HepG2 (cell line): Measurements from ENCODE around the gene SFRP2. TPM values are rescaled to one million over a fixed set of nuclear protein-coding genes. Genes with fewer than 3 reads are reported as not detected.
A peak's percentile ranks its signal among the peaks of the same experiment; 100 is the strongest.

ENCODE experiments used
- ATAC-seq: fragments of 200-7000 bp; cut with Tn5 transposase; 3 replicates; pipeline ENCODE4 v1.9.1; 2020; ENCODE audit warnings: mild to moderate bottlenecking, moderate library complexity
- BruUV-seq: library from RNA; stranded (reverse); fragments of 400-500 nt; replicated peaks from 2 replicates; lab custom pipeline; 2021; lab: Mats Ljungman, UMichigan
- CTCF ChIA-PET: fragments of 300-600 bp; formaldehyde crosslinking; extraction: SDS; loops from one replicate; lab custom pipeline; 2021; ENCODE audit warnings: low total read pairs, inconsistent platforms, low intra/inter-chr PET ratio; lab: Yijun Ruan, JAX
- POLR2A ChIA-PET: fragments of 350-600 bp; sonication (Branson Sonifier 250); formaldehyde crosslinking; loops from one replicate; lab custom pipeline; 2020; ENCODE audit warnings: antibody characterized with exemption, inconsistent platforms; lab: Yijun Ruan, JAX
- DNase-seq: peaks from one replicate; pipeline ENCODE4 v3.0.0-alpha.2; 2015; ENCODE audit warnings: low spot score
- FAIRE-seq: peaks from 3 replicates; lab custom pipeline; 2011; peaks lifted over from hg19 to GRCh38; lab: Jason Lieb, UNC
- H2AFZ ChIP-seq: one replicate; pipeline ENCODE4 v1.6.1; 2011; ENCODE audit warnings: low read length, inconsistent platforms
- H3K27ac ChIP-seq: fragments of 300-600 bp; 3 replicates; pipeline ENCODE4 v1.8.0; 2011; ENCODE audit warnings: mixed run types, mild to moderate bottlenecking, mixed read lengths, low read length, inconsistent platforms; ENCODE audit not compliant: insufficient read depth; ENCODE audit errors: extremely low read length
- H3K27me3 ChIP-seq, 2 experiments: fragments of 200-600 bp in 1 of 2; 2 replicates in 1 of 2; 3 replicates in 1 of 2; pipeline versions ENCODE4 v1.6.0 to v1.8.0; 2011; ENCODE audit warnings: low read length in 2 of 2, mild to moderate bottlenecking in 2 of 2, moderate library complexity in 2 of 2, inconsistent platforms in 1 of 2; ENCODE audit not compliant: insufficient read depth in 2 of 2, control insufficient read depth in 1 of 2
- H3K36me3 ChIP-seq, 2 experiments: fragments of 200-600 bp in 1 of 2; replicated peaks in 1 of 2; 2 replicates in 1 of 2; 3 replicates in 1 of 2; pipeline versions ENCODE4 v1.5.1 to v1.8.0; 2011; ENCODE audit warnings: low read length in 2 of 2, inconsistent platforms in 1 of 2; ENCODE audit not compliant: insufficient read depth in 2 of 2, control insufficient read depth in 1 of 2
- H3K4me1 ChIP-seq: 2 replicates; pipeline ENCODE4 v1.5.1; 2012; ENCODE audit warnings: low read length, inconsistent platforms; ENCODE audit not compliant: insufficient read depth
- H3K4me2 ChIP-seq: 2 replicates; pipeline ENCODE4 v1.6.0; 2011; ENCODE audit warnings: low read depth, low read length, inconsistent platforms
- H3K4me3 ChIP-seq, 3 experiments: fragments of 200-600 bp in 1 of 3; sonication (generic), shearing (Covaris generic) in 1 of 3; replicated peaks in 1 of 3; 2 replicates each; pipeline ENCODE4 v1.5.1; 2011 to 2016; ENCODE audit warnings: low read length in 3 of 3, inconsistent platforms in 2 of 3, low read depth in 2 of 3, mild to moderate bottlenecking in 2 of 3, control low read depth in 1 of 3, mixed read lengths in 1 of 3; ENCODE audit not compliant: insufficient read depth in 1 of 3
- H3K79me2 ChIP-seq: one replicate; pipeline ENCODE4 v1.6.1; 2011; ENCODE audit warnings: low read length, inconsistent platforms; ENCODE audit not compliant: insufficient read depth
- H3K9ac ChIP-seq: 2 replicates; pipeline ENCODE4 v1.6.0; 2011; ENCODE audit warnings: mild to moderate bottlenecking, low read depth, low read length, inconsistent platforms; ENCODE audit not compliant: insufficient read depth
- H3K9me3 ChIP-seq: 2 replicates; pipeline ENCODE4 v1.5.1; 2012; ENCODE audit warnings: mild to moderate bottlenecking, low read length
- H4K20me1 ChIP-seq: 2 replicates; pipeline ENCODE4 v1.6.0; 2011; ENCODE audit warnings: inconsistent platforms, mild to moderate bottlenecking, low read length, moderate library complexity; ENCODE audit not compliant: insufficient read depth
- NFKB2 ChIP-seq: sonication (generic); formaldehyde crosslinking; IDR thresholded peaks from 2 replicates; pipeline ENCODE4 v1.4.0; 2020; ENCODE audit warnings: missing genetic modification reagents, borderline replicate concordance
- PATZ1 ChIP-seq: sonication (generic); formaldehyde crosslinking; IDR thresholded peaks from 2 replicates; pipeline ENCODE4 v1.4.0; 2020; ENCODE audit warnings: missing genetic modification reagents
- RBFOX2 ChIP-seq: fragments of 200-400 bp; formaldehyde crosslinking; IDR thresholded peaks from 2 replicates; pipeline ENCODE4 v1.6.1; 2017; ENCODE audit warnings: low read depth, mild to moderate bottlenecking, low read length
- ZBTB40 ChIP-seq, 2 experiments: fragments of 450-650 bp in 1 of 2; sonication (generic) in 1 of 2; formaldehyde crosslinking in 1 of 2; IDR thresholded peaks; 2 replicates each; pipeline versions ENCODE4 v1.6.1 to v1.8.0; 2016 to 2022; ENCODE audit warnings: antibody characterized with exemption in 1 of 2, mild to moderate bottlenecking in 1 of 2, missing genetic modification reagents in 1 of 2
- ZNF3 ChIP-seq: IDR thresholded peaks from 2 replicates; pipeline ENCODE4 v1.7.0; 2017; ENCODE audit warnings: inconsistent platforms
- WGBS: methylation state at CpG from one replicate; pipeline ENCODE4 v1.1.6; 2017; ENCODE audit warnings: low lambda C conversion rate; 5-methylcytosine and 5-hydroxymethylcytosine counted together
- in situ Hi-C: cut with HindIII; loops from 2 replicates; pipeline ENCODE4 v1.10.0; 2017; ENCODE audit warnings: low pct_unique_long_range_greater_than_20kb; ENCODE audit not compliant: extremely low pct_ligation_motif_present
- intact Hi-C: fragments of 100-400 bp; cut with micrococcal nuclease; formaldehyde crosslinking; loops from one replicate; pipeline ENCODE4 v1.10.0; 2022; ENCODE audit not compliant: unreplicated experiment
- polyA plus RNA-seq, 8 experiments: library from polyadenylated mRNA; depleted of rRNA in 3 of 8; stranded (reverse) in 7 of 8; unstranded in 1 of 8; fragments of >200 nt; fragmentation: Illumina TruSeq in 4 of 8; extraction: Trizol in 4 of 8; gene quantifications; 2 replicates each; pipeline versions ENCODE4 v1.2.1 to v1.2.3, GENCODE V29; 2011 to 2016; ENCODE audit warnings: low read depth in 4 of 8, missing spikeins in 1 of 8, mixed read lengths in 1 of 8; ENCODE audit not compliant: insufficient read depth in 1 of 8
- total RNA-seq, 5 experiments: library from RNA; depleted of rRNA; stranded (reverse); fragments of >200 nt; fragmentation: Illumina TruSeq; extraction: Trizol; gene quantifications; 2 replicates each; pipeline ENCODE4 v1.2.3, GENCODE V29; 2016; ENCODE audit warnings: low read depth in 1 of 5
- TF ChIP-seq, protein P1 (sequence below): sonication (generic); formaldehyde crosslinking; IDR thresholded peaks from 2 replicates; pipeline ENCODE4 v1.4.0; 2020; ENCODE audit warnings: mild to moderate bottlenecking, missing genetic modification reagents

The SFRP2 gene
- total and polyA plus RNA-seq, 2 of the 13 experiments (the other 11 are each of a cell fraction or from before 2014, with no cell fraction given) = not detected

DNA sequence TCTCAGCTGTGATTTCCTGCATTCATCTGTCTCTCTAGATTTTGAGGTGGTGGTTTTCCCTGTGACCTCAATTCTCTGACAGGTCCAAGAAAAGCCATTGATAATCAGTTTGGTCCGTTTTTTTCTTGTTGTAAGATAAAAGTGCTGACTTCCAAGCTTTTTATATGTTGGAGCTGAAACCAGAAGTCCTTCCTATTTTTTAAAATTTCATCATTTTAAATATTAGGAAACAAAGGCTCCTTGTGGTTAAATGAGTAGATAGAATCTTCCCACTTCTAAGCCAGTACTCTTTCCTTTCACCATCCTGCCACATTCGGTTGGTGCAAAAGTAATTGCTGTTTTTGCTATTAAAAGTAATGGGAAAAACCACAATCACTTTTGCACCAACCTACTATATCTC is 47.3 kb downstream of the SFRP2 start:
- POLR2A ChIA-PET = no interaction called here
- no peak for DNase-seq
- Histone ChIP-seq H3K9ac (no peak overlapping the region), H3K27ac (no peak overlapping the region)
- TF ChIP-seq ZBTB40 (IDR thresholded peaks at IDR 0.05) = peak; percentile 32; the same call in 1 of the 2 replicates
- no peak for TF ChIP-seq ZBTB40 (CRISPR knock-in tag; IDR thresholded peaks at IDR 0.05)
- TF ChIP-seq NFKB2 (CRISPR knock-in tag) = no peak
- TF ChIP-seq ZNF3 (CRISPR knock-in tag) = no peak
- no peak for TF ChIP-seq RBFOX2
- TF ChIP-seq, protein P1, sequence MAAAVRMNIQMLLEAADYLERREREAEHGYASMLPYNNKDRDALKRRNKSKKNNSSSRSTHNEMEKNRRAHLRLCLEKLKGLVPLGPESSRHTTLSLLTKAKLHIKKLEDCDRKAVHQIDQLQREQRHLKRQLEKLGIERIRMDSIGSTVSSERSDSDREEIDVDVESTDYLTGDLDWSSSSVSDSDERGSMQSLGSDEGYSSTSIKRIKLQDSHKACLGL (CRISPR knock-in tag) = no peak
- TF ChIP-seq PATZ1 (CRISPR knock-in tag) = no peak
- TF ChIP-seq, all 625 proteins: peak for 1
- Histone ChIP-seq H3K9me3 (no peaks in the 10 kb centered on the region), H3K4me3 (no peak overlapping the region), H3K27me3 (no peaks in the 10 kb centered on the region), H3K36me3 (no peaks in the 10 kb centered on the region), H3K4me1 (no peaks in the 10 kb centered on the region), H3K79me2 (no peaks in the 10 kb centered on the region), H4K20me1 (no peaks in the 10 kb centered on the region), H2AFZ (no peak overlapping the region), H3K4me2 (no peak overlapping the region)
- WGBS = 9% methylated on average over 2 of the region's 2 CpGs
- intact Hi-C loops (no loop called here), in situ Hi-C loops (no loop called here)
- no peak for ATAC-seq
- FAIRE-seq = no peak
- BruUV-seq = no TSS peak
- CTCF ChIA-PET = no interaction called here
